ENCODE results near the gene C8A.

C8A gene

DNA sequence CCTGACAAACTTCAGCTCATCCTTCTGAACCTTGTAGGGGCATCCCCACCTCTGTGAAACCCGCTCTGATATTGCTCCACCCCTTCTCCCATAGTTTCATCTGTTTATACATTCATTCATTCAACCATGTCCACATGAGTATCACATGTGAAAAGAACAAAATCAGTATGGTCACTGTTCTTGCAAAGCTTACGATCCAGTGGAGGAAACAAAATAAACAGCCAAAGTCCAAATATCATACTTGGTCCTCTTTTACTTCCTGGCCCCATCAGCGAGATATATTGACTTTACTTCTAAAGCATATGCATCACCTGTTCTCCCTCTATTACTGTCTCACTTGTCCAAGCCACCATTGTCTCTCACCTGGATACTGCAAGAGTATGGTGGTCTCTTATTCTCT is 35.6 kb downstream of the C8A start:
- H3K27ac ChIP-seq (ENCODE audit: low read depth, low read length), result no peak overlapping the region
- no peaks in the 10 kb centered on the region for H3K9me3 ChIP-seq (ENCODE audit: control insufficient read depth, insufficient read depth, low read length)
- H3K27me3 ChIP-seq (ENCODE audit: control insufficient read depth, insufficient read depth, low read length), result no peaks in the 10 kb centered on the region
- H3K9ac ChIP-seq (ENCODE audit: low read depth, low read length), result no peak overlapping the region
- H3K4me1 ChIP-seq (ENCODE audit: control insufficient read depth, insufficient read depth, low read length), result no peaks in the 10 kb centered on the region
- no peak overlapping the region for H3K4me3 ChIP-seq (ENCODE audit: low read depth, low read length)
- no peaks in the 10 kb centered on the region for H3K36me3 ChIP-seq (ENCODE audit: control insufficient read depth, insufficient read depth, low read length)

DNA sequence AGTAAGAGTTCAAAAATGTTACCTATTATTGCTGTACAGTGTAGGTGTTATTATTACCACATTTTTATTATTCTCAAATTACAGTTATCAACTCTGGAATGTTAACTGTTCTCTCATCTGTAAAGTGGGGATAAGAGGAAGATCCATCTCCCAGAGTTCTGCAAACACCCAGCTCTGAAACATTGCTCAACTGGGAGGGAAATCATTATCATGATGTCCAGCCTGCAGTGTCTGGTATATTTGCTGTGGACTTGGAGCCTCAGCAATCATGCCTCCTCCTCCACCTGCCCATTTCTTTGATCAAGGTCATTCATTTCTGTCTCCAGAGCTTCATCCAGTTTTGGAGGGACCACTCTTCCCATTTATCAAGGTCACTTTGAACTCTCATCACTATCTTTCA is 39.4 kb downstream of the C8A start:
- H3K9ac ChIP-seq (ENCODE audit: low read depth, low read length), result no peak overlapping the region
- no peaks in the 10 kb centered on the region for H3K36me3 ChIP-seq (ENCODE audit: control insufficient read depth, insufficient read depth, low read length)
- no peaks in the 10 kb centered on the region for H3K27me3 ChIP-seq (ENCODE audit: control insufficient read depth, insufficient read depth, low read length)
- H3K27ac ChIP-seq (ENCODE audit: low read depth, low read length), result no peak overlapping the region
- no peaks in the 10 kb centered on the region for H3K9me3 ChIP-seq (ENCODE audit: control insufficient read depth, insufficient read depth, low read length)
- H3K4me1 ChIP-seq (ENCODE audit: control insufficient read depth, insufficient read depth, low read length), result no peaks in the 10 kb centered on the region
- H3K4me3 ChIP-seq (ENCODE audit: low read depth, low read length), result no peak overlapping the region

DNA sequence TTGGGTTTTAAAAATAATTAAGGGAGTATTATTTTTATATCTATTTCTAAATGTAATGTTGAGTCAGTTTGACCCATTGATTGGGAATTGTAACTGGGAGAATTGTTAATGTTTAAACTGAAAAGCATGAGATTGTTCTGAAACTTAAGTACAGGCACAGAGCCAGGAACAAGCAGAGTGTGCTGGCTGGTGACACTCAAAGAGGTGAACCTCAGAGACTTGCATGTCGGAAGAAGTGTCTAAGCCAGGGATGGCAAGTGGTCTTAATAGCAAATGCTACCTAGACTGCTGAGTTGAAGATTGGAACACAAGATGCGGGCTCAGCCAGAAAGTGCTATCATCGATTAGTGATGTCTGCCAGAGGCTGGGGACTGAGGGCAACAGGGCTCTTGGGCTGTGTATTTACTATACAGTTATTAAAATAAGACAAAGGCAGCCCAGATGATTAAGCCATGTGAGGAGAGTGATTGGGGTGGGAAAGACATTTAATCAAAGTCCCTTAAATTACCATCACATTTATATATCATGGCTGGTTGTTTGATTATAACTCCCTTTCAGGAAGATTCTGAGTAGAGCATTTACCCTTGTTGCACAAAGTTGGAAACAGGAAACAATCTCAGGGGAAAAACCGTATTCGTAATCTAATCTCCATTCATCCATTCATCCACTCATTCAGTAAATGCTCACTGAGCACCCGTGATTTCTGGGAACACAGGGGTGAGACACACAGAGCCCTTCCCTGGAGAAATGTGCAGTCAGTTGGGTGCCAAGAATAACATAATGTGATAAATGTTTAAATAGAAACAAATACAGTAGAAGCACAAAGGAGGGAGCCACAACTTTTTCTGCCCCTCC is 42.8 kb downstream of the C8A start:
- no peaks in the 10 kb centered on the region for H3K4me1 ChIP-seq (ENCODE audit: control insufficient read depth, insufficient read depth, low read length)
- H3K36me3 ChIP-seq (ENCODE audit: control insufficient read depth, insufficient read depth, low read length), result no peaks in the 10 kb centered on the region
- H3K9ac ChIP-seq (ENCODE audit: low read depth, low read length), result no peak overlapping the region
- H3K4me3 ChIP-seq (ENCODE audit: low read depth, low read length), result no peak overlapping the region
- H3K27me3 ChIP-seq (ENCODE audit: control insufficient read depth, insufficient read depth, low read length), result no peaks in the 10 kb centered on the region
- no peaks in the 10 kb centered on the region for H3K9me3 ChIP-seq (ENCODE audit: control insufficient read depth, insufficient read depth, low read length)
- no peak overlapping the region for H3K27ac ChIP-seq (ENCODE audit: low read depth, low read length)

DNA sequence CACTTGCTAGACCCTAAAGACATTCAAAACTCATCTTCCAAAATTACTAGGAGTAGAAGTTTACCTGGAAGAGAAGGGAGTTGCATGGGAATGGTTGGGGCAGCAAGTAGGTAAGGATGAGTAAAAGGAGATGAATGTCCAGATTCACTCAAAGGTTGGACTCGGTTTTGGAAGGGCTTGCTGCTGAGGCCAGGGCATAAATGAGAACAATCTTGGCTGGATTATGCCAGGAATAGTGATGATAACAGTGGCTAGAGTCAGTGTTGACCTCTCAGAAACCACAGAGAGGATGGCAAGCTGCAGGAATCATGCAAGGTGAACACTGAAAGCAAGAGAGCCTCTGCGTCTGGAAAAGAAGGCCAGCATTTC is 43.4 kb downstream of the C8A start:
- H3K4me1 ChIP-seq (ENCODE audit: control insufficient read depth, insufficient read depth, low read length), result no peaks in the 10 kb centered on the region
- H3K27me3 ChIP-seq (ENCODE audit: control insufficient read depth, insufficient read depth, low read length), result no peaks in the 10 kb centered on the region
- no peak overlapping the region for H3K9ac ChIP-seq (ENCODE audit: low read depth, low read length)
- H3K4me3 ChIP-seq (ENCODE audit: low read depth, low read length), result no peak overlapping the region
- no peaks in the 10 kb centered on the region for H3K9me3 ChIP-seq (ENCODE audit: control insufficient read depth, insufficient read depth, low read length)
- no peak overlapping the region for H3K27ac ChIP-seq (ENCODE audit: low read depth, low read length)
- H3K36me3 ChIP-seq (ENCODE audit: control insufficient read depth, insufficient read depth, low read length), result no peaks in the 10 kb centered on the region

DNA sequence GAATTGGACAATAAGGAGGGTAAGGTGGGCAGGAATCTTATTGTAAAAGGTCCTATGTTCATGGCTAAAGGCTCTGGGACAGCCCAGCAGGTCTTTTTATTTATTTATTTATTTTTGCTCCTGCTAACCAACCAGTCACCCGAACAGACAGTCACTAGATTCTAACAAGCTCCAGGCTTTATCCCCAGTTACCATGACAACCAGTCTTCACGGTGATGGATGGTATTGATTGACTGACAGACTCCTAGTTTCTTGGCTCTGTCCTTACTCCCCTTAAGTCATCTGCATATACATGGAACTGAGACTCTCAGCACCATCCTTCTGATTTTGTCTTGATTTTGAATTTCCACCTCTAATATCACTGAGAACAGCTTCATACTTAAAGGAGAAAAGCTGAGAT is 44.3 kb downstream of the C8A start:
- H3K27me3 ChIP-seq (ENCODE audit: control insufficient read depth, insufficient read depth, low read length), result no peaks in the 10 kb centered on the region
- H3K36me3 ChIP-seq (ENCODE audit: control insufficient read depth, insufficient read depth, low read length), result no peaks in the 10 kb centered on the region
- H3K9ac ChIP-seq (ENCODE audit: low read depth, low read length), result no peak overlapping the region
- no peak overlapping the region for H3K4me3 ChIP-seq (ENCODE audit: low read depth, low read length)
- H3K9me3 ChIP-seq (ENCODE audit: control insufficient read depth, insufficient read depth, low read length), result no peaks in the 10 kb centered on the region
- no peaks in the 10 kb centered on the region for H3K4me1 ChIP-seq (ENCODE audit: control insufficient read depth, insufficient read depth, low read length)
- no peak overlapping the region for H3K27ac ChIP-seq (ENCODE audit: low read depth, low read length)

DNA sequence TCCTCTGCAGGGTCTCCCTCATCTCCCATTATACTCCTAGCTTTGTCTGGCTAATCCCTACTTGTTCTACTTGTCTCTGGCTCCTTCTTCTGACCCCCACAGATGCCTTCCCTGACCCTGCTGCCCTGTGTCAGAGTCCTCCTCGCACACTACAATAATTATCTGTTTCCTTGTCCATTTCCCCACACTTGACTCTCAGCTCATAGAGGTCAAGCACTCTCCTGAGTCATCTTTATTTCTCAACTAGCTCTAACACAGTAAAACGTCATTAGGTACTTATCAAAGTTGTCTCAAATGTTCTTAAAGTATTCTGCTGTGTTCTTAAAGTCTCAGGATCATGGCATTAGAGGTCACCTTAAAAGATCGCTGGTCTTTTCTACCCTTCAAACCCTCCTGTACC is 47.1 kb downstream of the C8A start:
- Histone ChIP-seq H3K9me3 (ENCODE audit: control insufficient read depth, insufficient read depth, low read length) (no peaks in the 10 kb centered on the region), H3K27ac (ENCODE audit: low read depth, low read length) (no peak overlapping the region), H3K4me1 (ENCODE audit: control insufficient read depth, insufficient read depth, low read length) (no peaks in the 10 kb centered on the region), H3K27me3 (ENCODE audit: control insufficient read depth, insufficient read depth, low read length) (no peaks in the 10 kb centered on the region), H3K4me3 (ENCODE audit: low read depth, low read length) (no peak overlapping the region), H3K9ac (ENCODE audit: low read depth, low read length) (no peak overlapping the region), H3K36me3 (ENCODE audit: control insufficient read depth, insufficient read depth, low read length) (no peaks in the 10 kb centered on the region)

DNA sequence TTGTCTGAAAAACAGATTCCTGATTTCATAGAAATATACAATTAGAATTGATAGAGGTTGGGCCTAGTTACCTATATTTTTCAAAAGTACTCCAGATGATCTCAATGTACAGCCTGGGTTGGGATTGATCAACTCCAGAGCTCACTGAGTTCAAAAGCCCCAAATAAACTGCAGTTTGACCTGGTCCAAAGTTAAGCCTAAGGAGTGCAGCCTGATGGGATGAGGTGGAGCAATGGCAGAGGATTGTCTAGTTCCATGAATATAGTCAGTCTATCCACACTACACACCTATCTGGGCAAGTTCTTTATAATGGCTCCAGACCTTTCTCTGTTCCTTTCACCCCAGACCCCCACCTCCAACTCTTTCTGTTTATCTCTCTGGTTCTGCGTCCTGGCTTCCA is 49.2 kb downstream of the C8A start:
- Histone ChIP-seq H3K36me3 (ENCODE audit: control insufficient read depth, insufficient read depth, low read length) (no peaks in the 10 kb centered on the region), H3K27ac (ENCODE audit: low read depth, low read length) (no peak overlapping the region), H3K9me3 (ENCODE audit: control insufficient read depth, insufficient read depth, low read length) (no peaks in the 10 kb centered on the region), H3K27me3 (ENCODE audit: control insufficient read depth, insufficient read depth, low read length) (no peaks in the 10 kb centered on the region), H3K9ac (ENCODE audit: low read depth, low read length) (no peak overlapping the region), H3K4me3 (ENCODE audit: low read depth, low read length) (no peak overlapping the region), H3K4me1 (ENCODE audit: control insufficient read depth, insufficient read depth, low read length) (no peaks in the 10 kb centered on the region)

DNA sequence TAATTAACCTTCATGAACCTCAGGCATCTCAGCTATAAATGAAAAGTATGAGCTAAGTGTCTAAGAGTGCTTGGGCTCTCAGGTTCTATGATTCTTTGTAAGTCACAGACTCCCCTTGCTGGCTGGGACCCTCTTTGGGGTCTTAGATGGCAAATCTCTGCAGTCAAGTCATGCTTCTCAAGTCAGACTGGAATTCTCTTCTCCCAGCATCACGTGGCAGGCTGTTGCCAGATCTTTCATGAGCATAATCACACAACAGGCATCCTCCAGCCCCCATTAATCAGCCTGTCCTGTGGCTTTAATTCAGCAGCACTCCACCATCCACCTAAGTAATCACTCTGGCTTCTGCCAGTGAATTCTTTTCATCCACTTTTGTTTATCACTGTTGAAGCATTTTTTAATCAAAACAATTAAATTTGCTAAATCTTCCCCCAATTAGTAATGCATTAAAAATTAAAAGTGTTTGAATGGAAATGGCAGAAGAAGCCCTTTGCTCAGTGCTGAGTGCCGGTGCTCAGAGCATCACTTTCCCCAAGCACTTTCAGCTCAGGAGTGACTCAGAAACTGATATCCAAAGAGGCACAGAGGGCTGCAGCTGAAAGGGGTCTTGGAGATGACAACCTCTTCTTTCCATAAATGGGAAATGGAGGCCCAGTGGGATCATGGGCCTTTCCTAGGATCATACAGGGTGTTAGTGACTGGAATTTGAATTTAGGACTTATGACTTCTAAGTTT is 50.2 kb downstream of the C8A start:
- Histone ChIP-seq H3K27me3 (ENCODE audit: control insufficient read depth, insufficient read depth, low read length) (no peaks in the 10 kb centered on the region), H3K4me3 (ENCODE audit: low read depth, low read length) (no peak overlapping the region), H3K36me3 (ENCODE audit: control insufficient read depth, insufficient read depth, low read length) (no peaks in the 10 kb centered on the region), H3K4me1 (ENCODE audit: control insufficient read depth, insufficient read depth, low read length) (no peaks in the 10 kb centered on the region), H3K9ac (ENCODE audit: low read depth, low read length) (no peak overlapping the region), H3K9me3 (ENCODE audit: control insufficient read depth, insufficient read depth, low read length) (no peaks in the 10 kb centered on the region), H3K27ac (ENCODE audit: low read depth, low read length) (no peak overlapping the region)

DNA sequence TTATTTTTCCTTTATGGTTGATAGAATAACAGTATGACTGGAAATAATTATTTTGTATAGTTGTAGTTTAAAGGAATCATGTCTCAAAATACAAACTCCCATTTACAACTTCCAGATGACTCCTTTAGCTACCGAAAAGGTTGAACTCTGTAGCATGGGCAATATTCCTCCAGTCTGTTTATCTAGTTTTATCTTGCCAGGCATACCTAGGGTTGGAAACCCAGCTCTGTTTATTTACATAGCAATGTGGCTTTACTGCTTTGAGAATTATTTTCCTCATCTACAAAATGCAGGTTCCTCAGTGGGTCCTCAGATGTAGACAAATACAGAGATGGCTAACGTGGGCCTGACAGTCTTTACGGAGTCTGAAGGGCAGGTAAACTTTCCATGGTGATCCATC is 51.1 kb downstream of the C8A start:
- no peaks in the 10 kb centered on the region for H3K36me3 ChIP-seq (ENCODE audit: control insufficient read depth, insufficient read depth, low read length)
- H3K9me3 ChIP-seq (ENCODE audit: control insufficient read depth, insufficient read depth, low read length), result no peaks in the 10 kb centered on the region
- no peaks in the 10 kb centered on the region for H3K27me3 ChIP-seq (ENCODE audit: control insufficient read depth, insufficient read depth, low read length)
- H3K4me1 ChIP-seq (ENCODE audit: control insufficient read depth, insufficient read depth, low read length), result no peaks in the 10 kb centered on the region
- no peak overlapping the region for H3K4me3 ChIP-seq (ENCODE audit: low read depth, low read length)
- H3K9ac ChIP-seq (ENCODE audit: low read depth, low read length), result no peak overlapping the region
- no peak overlapping the region for H3K27ac ChIP-seq (ENCODE audit: low read depth, low read length)

DNA sequence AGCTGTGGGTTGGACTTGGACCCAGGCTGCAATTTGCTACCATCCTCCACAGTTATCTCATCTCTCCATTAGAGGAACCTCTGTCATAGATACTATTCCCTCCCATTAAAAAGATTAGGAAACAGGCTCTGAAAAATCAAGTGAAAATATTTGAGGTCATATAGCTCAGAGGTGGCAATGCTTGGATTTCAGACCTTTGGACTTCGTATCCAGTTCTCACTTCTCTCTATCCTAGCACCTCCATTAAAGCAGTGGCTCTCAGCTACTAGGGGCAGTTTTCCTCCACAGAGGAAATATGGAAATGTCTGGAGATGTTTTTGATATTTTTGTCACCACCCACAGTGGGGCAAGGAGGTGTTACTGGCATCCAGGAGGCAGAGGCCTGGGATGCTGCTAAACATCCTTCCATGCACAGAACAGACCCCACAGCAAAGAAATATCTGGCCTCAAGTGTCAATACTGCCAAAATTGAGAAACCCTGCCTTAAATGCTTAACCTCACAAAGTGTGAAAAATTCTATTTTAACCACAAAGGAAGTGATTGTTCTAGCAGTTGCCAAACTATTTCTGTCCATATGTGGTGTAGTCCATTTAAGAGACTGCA is 54.1 kb downstream of the C8A start:
- Histone ChIP-seq H3K27ac (ENCODE audit: low read depth, low read length) (no peak overlapping the region), H3K36me3 (ENCODE audit: control insufficient read depth, insufficient read depth, low read length) (no peaks in the 10 kb centered on the region), H3K9me3 (ENCODE audit: control insufficient read depth, insufficient read depth, low read length) (no peaks in the 10 kb centered on the region), H3K4me1 (ENCODE audit: control insufficient read depth, insufficient read depth, low read length) (no peaks in the 10 kb centered on the region), H3K9ac (ENCODE audit: low read depth, low read length) (no peak overlapping the region), H3K4me3 (ENCODE audit: low read depth, low read length) (no peak overlapping the region), H3K27me3 (ENCODE audit: control insufficient read depth, insufficient read depth, low read length) (no peaks in the 10 kb centered on the region)

DNA sequence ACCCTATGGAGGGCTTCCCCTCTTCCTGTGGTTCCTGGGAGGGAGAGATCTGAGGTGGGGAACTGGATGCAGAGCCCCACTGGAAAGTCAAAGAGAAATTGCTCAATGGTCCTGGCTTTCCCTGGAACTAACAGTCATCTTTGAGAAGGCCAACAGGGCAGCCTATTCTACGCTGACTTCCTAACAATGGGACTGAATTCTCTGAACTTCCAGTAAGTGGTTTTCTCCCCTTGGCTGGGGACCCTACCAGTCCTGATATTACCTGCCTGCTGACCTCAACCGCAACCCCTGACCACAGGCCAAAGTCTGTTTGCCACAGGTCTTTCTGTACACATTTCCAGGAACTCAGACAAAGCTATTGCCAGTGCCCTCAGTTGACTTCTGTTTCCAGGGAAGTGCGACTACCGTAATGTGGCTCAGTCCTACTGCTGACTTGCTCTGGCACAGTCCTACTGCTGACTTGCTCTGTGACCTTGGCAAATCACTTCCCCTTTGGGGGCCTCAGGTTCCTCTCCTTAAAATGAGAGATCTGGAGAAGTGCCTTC is 55.9 kb downstream of the C8A start:
- no peaks in the 10 kb centered on the region for H3K36me3 ChIP-seq (ENCODE audit: control insufficient read depth, insufficient read depth, low read length)
- H3K9ac ChIP-seq (ENCODE audit: low read depth, low read length), result no peak overlapping the region
- no peak overlapping the region for H3K4me3 ChIP-seq (ENCODE audit: low read depth, low read length)
- no peaks in the 10 kb centered on the region for H3K27me3 ChIP-seq (ENCODE audit: control insufficient read depth, insufficient read depth, low read length)
- no peaks in the 10 kb centered on the region for H3K9me3 ChIP-seq (ENCODE audit: control insufficient read depth, insufficient read depth, low read length)
- no peak overlapping the region for H3K27ac ChIP-seq (ENCODE audit: low read depth, low read length)
- H3K4me1 ChIP-seq (ENCODE audit: control insufficient read depth, insufficient read depth, low read length), result no peaks in the 10 kb centered on the region
